IMR-90 (cell line): Measurements from ENCODE around the gene MICAL2. TPM values are rescaled to one million over a fixed set of nuclear protein-coding genes. Genes with fewer than 3 reads are reported as not detected.

ENCODE experiments used
- ATAC-seq: fragments of 200-7000 bp; cut with Tn5 transposase; 2 replicates; pipeline ENCODE4 v1.9.1; 2020; ENCODE audit warnings: low read depth, mild to moderate bottlenecking, moderate library complexity
- BruUV-seq: library from RNA; stranded (reverse); fragments of 400-500 nt; replicated peaks from 2 replicates; lab custom pipeline; 2021; lab: Mats Ljungman, UMichigan
- CTCF ChIA-PET: fragments of 300-600 bp; formaldehyde crosslinking; extraction: SDS; loops from one replicate; lab custom pipeline; 2021; ENCODE audit warnings: antibody characterized with exemption; lab: Yijun Ruan, JAX
- POLR2A ChIA-PET: fragments of 300-600 bp; sonication (Branson Sonifier 250); formaldehyde crosslinking; loops from one replicate; lab custom pipeline; 2022; ENCODE audit warnings: antibody characterized with exemption; ENCODE audit not compliant: unreplicated experiment; lab: Charles Lee
- DNase-seq: peaks from one replicate; pipeline ENCODE4 v3.0.0; 2013
- H2AFZ ChIP-seq: replicated peaks from 2 replicates; pipeline ENCODE3; 2013; ENCODE audit warnings: low read length, mild to moderate bottlenecking; ENCODE audit not compliant: poor library complexity
- H2AK5ac ChIP-seq: 2 replicates; pipeline ENCODE4 v1.6.1; 2013; ENCODE audit warnings: low read depth, low read length, inconsistent platforms
- H2AK9ac ChIP-seq: replicated peaks from 2 replicates; pipeline ENCODE3; 2013; ENCODE audit warnings: mild to moderate bottlenecking, low read depth, low read length, moderate library complexity; ENCODE audit not compliant: poor library complexity
- H2BK120ac ChIP-seq: 2 replicates; pipeline ENCODE4 v1.6.1; 2013; ENCODE audit warnings: low read depth, low read length, inconsistent platforms
- H2BK15ac ChIP-seq: 3 replicates; pipeline ENCODE4 v1.6.1; 2013; ENCODE audit warnings: low read depth, low read length, inconsistent platforms
- H2BK20ac ChIP-seq: 2 replicates; pipeline ENCODE4 v1.6.1; 2013; ENCODE audit warnings: low read depth, mild to moderate bottlenecking, inconsistent platforms, low read length, moderate library complexity
- H2BK5ac ChIP-seq: 2 replicates; pipeline ENCODE4 v1.6.1; 2013; ENCODE audit warnings: mild to moderate bottlenecking, low read depth, low read length, inconsistent platforms; ENCODE audit not compliant: poor library complexity, severe bottlenecking
- H3K14ac ChIP-seq: replicated peaks from 2 replicates; pipeline ENCODE4 v1.6.1; 2013; ENCODE audit warnings: low read depth, low read length, inconsistent platforms
- H3K18ac ChIP-seq: 2 replicates; pipeline ENCODE4 v1.6.1; 2013; ENCODE audit warnings: low read depth, low read length, control low read depth
- H3K23ac ChIP-seq: 2 replicates; pipeline ENCODE4 v1.6.1; 2013; ENCODE audit warnings: low read depth, low read length, inconsistent platforms
- H3K27ac ChIP-seq: 2 replicates; pipeline ENCODE4 v1.5.1; 2013; ENCODE audit warnings: mild to moderate bottlenecking, control low read depth, low read length; ENCODE audit not compliant: insufficient read depth
- H3K27me3 ChIP-seq: 2 replicates; pipeline ENCODE4 v1.6.1; 2013; ENCODE audit warnings: low read length; ENCODE audit not compliant: control insufficient read depth, insufficient read depth
- H3K36me3 ChIP-seq: 2 replicates; pipeline ENCODE4 v1.6.1; 2013; ENCODE audit warnings: low read length, mixed read lengths; ENCODE audit not compliant: control insufficient read depth, insufficient read depth
- H3K4ac ChIP-seq: 2 replicates; pipeline ENCODE4 v1.6.1; 2013; ENCODE audit warnings: low read depth, low read length, inconsistent platforms
- H3K4me1 ChIP-seq: 2 replicates; pipeline ENCODE4 v1.6.1; 2013; ENCODE audit warnings: low read length, mixed read lengths; ENCODE audit not compliant: control insufficient read depth, insufficient read depth
- H3K4me2 ChIP-seq: 2 replicates; pipeline ENCODE4 v1.6.1; 2013; ENCODE audit warnings: low read depth, mild to moderate bottlenecking, control low read depth, low read length, moderate library complexity
- H3K4me3 ChIP-seq: 2 replicates; pipeline ENCODE4 v1.5.1; 2013; ENCODE audit warnings: low read depth, mild to moderate bottlenecking, control low read depth, low read length, moderate library complexity; ENCODE audit not compliant: insufficient read depth
- H3K56ac ChIP-seq: 2 replicates; pipeline ENCODE4 v1.6.1; 2013; ENCODE audit warnings: low read length, inconsistent platforms; ENCODE audit not compliant: insufficient read depth; ENCODE audit errors: extremely low read depth
- H3K79me1 ChIP-seq, 2 experiments: 2 replicates each; pipeline ENCODE4 v1.6.1; 2013; ENCODE audit warnings: low read length in 2 of 2, inconsistent platforms in 1 of 2, low read depth in 1 of 2
- H3K9ac ChIP-seq: 2 replicates; pipeline ENCODE4 v1.6.1; 2013; ENCODE audit warnings: low read depth, low read length, control low read depth
- H3K9me1 ChIP-seq: 2 replicates; pipeline ENCODE4 v1.6.1; 2013; ENCODE audit warnings: low read length, inconsistent platforms; ENCODE audit not compliant: insufficient read depth
- H3K9me3 ChIP-seq: 2 replicates; pipeline ENCODE4 v1.6.1; 2013; ENCODE audit warnings: low read length; ENCODE audit not compliant: control insufficient read depth, insufficient read depth
- H4K20me1 ChIP-seq: 2 replicates; pipeline ENCODE4 v1.6.1; 2013; ENCODE audit warnings: low read length, inconsistent platforms; ENCODE audit not compliant: insufficient read depth
- H4K5ac ChIP-seq: 2 replicates; pipeline ENCODE4 v1.6.1; 2013; ENCODE audit warnings: mild to moderate bottlenecking, low read depth, low read length, control low read depth
- H4K8ac ChIP-seq, 2 experiments: 2 replicates each; pipeline ENCODE4 v1.6.1; 2013; ENCODE audit warnings: low read depth in 2 of 2, low read length in 2 of 2, control low read depth in 1 of 2, inconsistent platforms in 1 of 2
- H4K91ac ChIP-seq: 2 replicates; pipeline ENCODE4 v1.6.1; 2013; ENCODE audit warnings: low read depth, low read length, inconsistent platforms; ENCODE audit not compliant: insufficient read depth
- MAZ ChIP-seq: IDR thresholded peaks from 2 replicates; pipeline ENCODE4 v1.6.1; 2012; ENCODE audit warnings: low read depth, mild to moderate bottlenecking, low read length, improper control_type of control experiment, moderate library complexity, borderline replicate concordance
- POLR2A ChIP-seq: IDR thresholded peaks from 2 replicates; pipeline ENCODE4 v1.6.1; 2012; ENCODE audit warnings: mild to moderate bottlenecking, low read depth, low read length
- RAD21 ChIP-seq: IDR thresholded peaks from 2 replicates; pipeline ENCODE4 v1.6.1; 2012; ENCODE audit warnings: low read length, improper control_type of control experiment
- SMC3 ChIP-seq: fragments of 150-350 bp; IDR thresholded peaks from 2 replicates; pipeline ENCODE4 v1.6.1; 2016; ENCODE audit warnings: low read depth, mild to moderate bottlenecking, antibody characterized with exemption, low read length, moderate library complexity
- WGBS, 2 experiments: methylation state at CpG; one replicate each; pipeline versions ENCODE4 v1.1.5 to v1.1.7; 2013; ENCODE audit warnings: missing lambda C conversion rate in 2 of 2; ENCODE audit not compliant: insufficient read length in 1 of 2; ENCODE audit errors: extremely low coverage in 2 of 2; 5-methylcytosine and 5-hydroxymethylcytosine counted together
- dilution Hi-C: fragments of 300-500 bp; cut with HindIII; formaldehyde crosslinking; loops from one replicate; pipeline ENCODE4 v1.14.3; 2018; ENCODE audit warnings: low sequenced_read_pairs; ENCODE audit not compliant: unreplicated experiment
- in situ Hi-C: fragments of 300-500 bp; cut with MboI; formaldehyde crosslinking; loops from 3 replicates; pipeline ENCODE4 v1.14.3; 2019; ENCODE audit warnings: low sequenced_read_pairs, inconsistent platforms, mixed read lengths
- intact Hi-C: fragments of 100-400 bp; cut with micrococcal nuclease; formaldehyde crosslinking; loops from 2 replicates; pipeline ENCODE4 v1.10.0; 2022
- polyA plus RNA-seq, 3 experiments: library from polyadenylated mRNA; depleted of rRNA; stranded (reverse); fragments of >200 nt; gene quantifications; 2 replicates each; pipeline ENCODE4 v1.2.3, GENCODE V29; 2012; ENCODE audit warnings: low replicate concordance in 1 of 3
- total RNA-seq: library from RNA; depleted of rRNA; stranded (reverse); fragments of >200 nt; gene quantifications from 2 replicates; pipeline ENCODE4 v1.2.3, GENCODE V29; 2012

The MICAL2 gene
- total and polyA plus RNA-seq, 2 of the 4 experiments (the other 2 are of a cell fraction), result 170 to 336 TPM

DNA sequence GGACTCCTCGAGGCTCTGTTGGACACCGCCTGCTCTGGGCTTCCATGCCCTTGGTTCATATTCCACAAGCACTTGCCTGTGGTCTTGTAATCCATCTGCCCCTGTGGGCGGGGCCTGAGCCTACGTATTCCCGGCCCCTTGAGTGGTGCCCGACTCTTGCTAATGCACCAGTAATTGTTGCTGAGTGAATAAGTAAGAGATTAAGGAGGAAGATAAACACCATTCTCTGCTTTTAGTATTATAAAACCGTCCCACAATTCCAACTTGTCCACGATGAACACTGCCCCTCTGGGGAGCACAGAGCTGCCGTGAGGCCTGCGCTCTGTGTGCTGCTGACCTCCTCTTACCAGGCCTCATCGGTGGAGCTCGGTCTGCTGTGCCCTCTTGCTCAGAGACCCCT is 50.3 kb downstream of the MICAL2 start:
- Histone ChIP-seq H4K91ac (peak overlapping the region; percentile 96), H2AK5ac (peak overlapping the region; percentile 94), H3K4me2 (no peak overlapping the region), H4K8ac (peak overlapping the region; percentile 87 to 88; a peak in 2 of 4 replicates), H4K20me1 (peaks cover 4% of the 10 kb centered on the region; the same call in 1 of the 2 replicates), H3K23ac (peak overlapping the region; percentile 89), H2AFZ (no peak overlapping the region), H3K4me1 (peaks cover 57% of the 10 kb centered on the region), H2BK5ac (peak overlapping the region; percentile 85), H2BK120ac (peak overlapping the region; percentile 97), H2BK20ac (peak overlapping the region; percentile 85), H3K18ac (peak overlapping the region; percentile 20), H3K56ac (peak overlapping the region; percentile 51; the same call in 1 of the 2 replicates), H3K4ac (peak overlapping the region; percentile 98), H2BK15ac (peak overlapping the region; percentile 87; the same call in 2 of the 3 replicates), H3K9me3 (no peaks in the 10 kb centered on the region), H2AK9ac (peak overlapping the region; percentile 90), H3K9ac (no peak overlapping the region), H3K4me3 (no peak overlapping the region), H3K27me3 (no peaks in the 10 kb centered on the region), H3K27ac (peak overlapping the region; percentile 62), H4K5ac (peak overlapping the region; percentile 52; the same call in 1 of the 2 replicates), H3K14ac (peak overlapping the region; percentile 96), H3K79me1 (peaks cover 51 to 90% of the 10 kb centered on the region in 2 experiments), H3K36me3 (peaks cover 22% of the 10 kb centered on the region), H3K9me1 (peaks cover 57% of the 10 kb centered on the region)
- dilution Hi-C loops, result no loop called here
- ATAC-seq (no peak), DNase-seq (peak; percentile 30)
- intact Hi-C loops, result loop anchor here (5.0 kb wide), 1 partner anchor 122 kb away; no protein-coding TSS in a partner anchor
- in situ Hi-C loops, result no loop called here
- TF ChIP-seq POLR2A (peak; percentile 48; the same call in 1 of the 2 replicates), MAZ (no peak), RAD21 (no peak), SMC3 (no peak)
- 88% methylated on average over 4 of the region's 12 CpGs; no CpG with 5 or more reads in 1 of the 2 experiments for WGBS, 2 experiments
- CTCF ChIA-PET, result no interaction called here
- POLR2A ChIA-PET, result no interaction called here
- BruUV-seq, result no TSS peak
